ENCODE measurements around the gene TMEM53.

Gene TMEM53

DNA sequence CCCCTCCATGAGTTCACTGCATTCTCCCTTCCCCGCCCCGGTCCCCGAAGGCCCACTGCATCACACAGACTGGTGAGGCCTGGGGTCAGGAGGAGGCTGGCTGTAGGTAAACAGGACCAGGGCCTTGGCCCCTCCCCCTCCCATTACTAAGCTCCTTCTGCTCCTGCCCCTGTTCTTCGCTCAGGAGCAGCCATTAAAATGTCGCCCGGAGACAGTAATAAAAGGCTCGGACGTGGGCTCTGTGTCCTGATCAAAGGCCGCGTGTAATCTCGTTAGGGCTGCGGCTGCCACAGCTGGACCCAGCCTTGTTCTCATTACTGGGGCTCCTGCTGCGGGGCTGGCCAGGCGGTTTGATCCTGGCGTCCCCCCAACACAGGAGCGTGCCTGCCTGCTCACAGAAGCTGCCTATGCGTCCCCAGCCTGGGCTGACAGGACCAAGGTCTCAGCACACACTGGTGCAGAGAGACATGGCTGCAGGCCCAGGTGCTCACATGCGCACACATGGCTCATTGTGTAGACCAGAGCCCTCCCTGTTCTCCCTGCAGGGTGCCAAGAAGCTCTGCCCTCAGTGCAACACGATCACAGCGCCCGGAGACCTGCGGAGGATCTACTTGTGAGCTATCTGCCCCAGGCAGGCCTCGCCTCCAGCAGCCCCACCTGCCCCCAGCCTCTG is 24.0 kb downstream of the TMEM53 start:
- no peak for DNase-seq (ENCODE audit: insufficient read length, low spot score)
- no peak for FAIRE-seq

DNA sequence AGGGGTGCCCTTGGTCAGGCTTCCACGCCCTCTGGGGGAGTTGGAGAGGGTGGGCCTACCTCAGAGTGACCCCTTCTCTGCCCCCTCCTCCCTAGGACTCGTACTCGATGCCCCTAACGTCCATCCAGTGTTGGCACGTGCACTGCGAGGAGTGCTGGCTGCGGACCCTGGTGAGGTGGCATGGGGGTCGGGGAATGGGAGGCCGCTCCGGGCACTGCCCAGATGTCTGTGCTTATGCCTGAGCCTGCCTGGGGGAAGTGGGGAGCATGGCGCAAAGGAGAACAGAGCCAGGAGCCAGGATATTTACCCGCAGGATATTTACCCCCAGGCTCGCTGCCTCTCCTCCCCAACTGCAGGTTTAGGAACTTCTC is 24.5 kb downstream of the TMEM53 start:
- DNase-seq (ENCODE audit: insufficient read length, low spot score) (no peak), FAIRE-seq (no peak)

DNA sequence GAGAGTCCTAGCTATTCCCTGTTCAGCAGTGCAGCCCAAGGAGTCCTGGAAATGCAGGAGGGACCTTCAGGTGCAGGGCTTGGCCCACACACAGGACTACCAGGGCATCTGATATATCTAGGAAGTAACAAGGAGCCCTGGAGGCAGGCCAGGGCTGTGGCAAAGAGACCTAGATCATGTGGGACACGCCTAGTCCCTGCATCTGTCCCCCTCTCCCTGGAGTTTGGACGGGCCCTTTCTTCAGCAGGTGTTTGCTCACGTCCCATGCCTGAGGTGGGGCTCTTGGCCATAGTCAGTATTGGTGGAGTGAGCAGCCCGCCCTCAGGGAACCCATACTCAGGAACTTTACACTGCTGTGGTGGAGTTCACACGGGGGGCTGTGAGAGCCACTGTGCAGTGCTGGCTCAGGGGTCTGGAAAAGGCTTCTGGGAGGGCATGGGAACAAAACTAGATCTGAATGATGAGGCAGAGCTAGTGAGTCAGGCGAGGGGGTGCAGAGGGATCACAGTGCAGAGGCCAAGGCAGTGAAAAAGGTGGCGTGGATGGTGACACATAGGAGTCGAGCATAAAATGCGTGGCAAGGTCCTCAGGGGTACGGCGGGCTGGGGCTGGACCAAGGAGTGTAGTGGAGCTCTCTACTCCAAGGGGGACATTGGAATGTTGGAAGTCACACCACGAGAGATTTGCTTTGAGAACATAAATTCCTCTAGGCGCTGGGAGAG is 25.6 kb downstream of the TMEM53 start:
- DNase-seq (ENCODE audit: insufficient read length, low spot score) (no peak), FAIRE-seq (no peak)

DNA sequence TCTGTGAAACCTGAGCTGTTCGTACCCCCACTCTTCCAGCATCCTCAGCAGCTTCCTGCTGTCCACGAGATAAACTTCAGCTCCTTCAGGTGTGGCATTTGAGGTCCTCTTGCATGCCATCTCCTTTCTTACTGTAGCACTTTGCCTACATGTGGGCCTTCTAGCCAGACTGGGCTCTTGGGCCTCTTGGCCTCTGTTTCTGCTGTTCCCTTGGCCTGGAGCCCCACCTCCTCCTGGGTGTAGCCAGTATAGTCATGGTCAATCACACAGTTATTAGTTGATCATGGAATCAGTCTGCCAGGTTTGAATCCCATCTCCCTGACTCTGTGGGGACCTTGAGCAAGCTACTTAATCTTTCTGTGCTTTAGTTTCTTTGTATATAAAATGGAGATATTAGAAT is 26.4 kb downstream of the TMEM53 start:
- DNase-seq (ENCODE audit: insufficient read length, low spot score) (no peak), FAIRE-seq (no peak)

DNA sequence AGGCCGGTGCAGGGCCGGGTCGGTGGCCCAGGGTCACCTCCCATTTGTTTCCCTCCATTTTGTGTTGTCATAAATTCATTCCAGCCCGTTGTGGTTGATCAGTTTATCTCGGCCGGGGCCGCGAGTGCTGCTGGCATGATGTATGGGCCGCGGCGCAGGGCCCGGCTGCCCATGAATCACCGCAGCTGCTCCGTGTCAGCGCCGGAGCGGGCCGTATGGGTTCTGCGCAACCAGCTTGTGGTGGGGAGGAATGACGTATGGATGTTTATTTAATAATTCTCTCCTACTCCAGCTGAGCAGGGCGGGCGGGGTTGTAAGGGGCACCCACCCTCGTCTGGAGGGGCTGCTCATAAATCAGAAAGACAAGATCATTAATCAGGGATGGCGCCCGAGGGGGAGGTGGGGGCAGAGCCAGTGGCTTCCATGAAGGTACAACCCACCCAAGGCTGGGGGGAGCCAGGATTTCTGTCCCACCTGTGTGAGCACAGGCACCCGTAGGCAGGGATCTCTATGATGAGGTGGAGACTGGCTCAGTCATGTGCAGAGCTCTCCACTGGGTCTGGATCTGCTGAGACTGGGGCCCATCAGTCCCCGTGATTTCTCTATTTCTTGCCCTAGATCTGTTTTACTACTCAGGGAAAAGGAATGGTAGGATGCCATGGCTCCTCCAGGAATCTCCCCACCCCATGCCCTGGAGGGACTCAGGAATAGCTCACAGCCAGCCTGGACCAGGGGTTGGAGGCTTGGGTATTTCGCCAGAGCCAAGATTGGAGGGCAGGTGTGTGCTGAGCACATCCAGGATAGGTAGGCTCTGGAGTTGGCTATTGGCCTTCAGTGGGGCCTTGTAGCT is 27.8 kb downstream of the TMEM53 start:
- no peak for DNase-seq (ENCODE audit: insufficient read length, low spot score)
- no peak for FAIRE-seq

DNA sequence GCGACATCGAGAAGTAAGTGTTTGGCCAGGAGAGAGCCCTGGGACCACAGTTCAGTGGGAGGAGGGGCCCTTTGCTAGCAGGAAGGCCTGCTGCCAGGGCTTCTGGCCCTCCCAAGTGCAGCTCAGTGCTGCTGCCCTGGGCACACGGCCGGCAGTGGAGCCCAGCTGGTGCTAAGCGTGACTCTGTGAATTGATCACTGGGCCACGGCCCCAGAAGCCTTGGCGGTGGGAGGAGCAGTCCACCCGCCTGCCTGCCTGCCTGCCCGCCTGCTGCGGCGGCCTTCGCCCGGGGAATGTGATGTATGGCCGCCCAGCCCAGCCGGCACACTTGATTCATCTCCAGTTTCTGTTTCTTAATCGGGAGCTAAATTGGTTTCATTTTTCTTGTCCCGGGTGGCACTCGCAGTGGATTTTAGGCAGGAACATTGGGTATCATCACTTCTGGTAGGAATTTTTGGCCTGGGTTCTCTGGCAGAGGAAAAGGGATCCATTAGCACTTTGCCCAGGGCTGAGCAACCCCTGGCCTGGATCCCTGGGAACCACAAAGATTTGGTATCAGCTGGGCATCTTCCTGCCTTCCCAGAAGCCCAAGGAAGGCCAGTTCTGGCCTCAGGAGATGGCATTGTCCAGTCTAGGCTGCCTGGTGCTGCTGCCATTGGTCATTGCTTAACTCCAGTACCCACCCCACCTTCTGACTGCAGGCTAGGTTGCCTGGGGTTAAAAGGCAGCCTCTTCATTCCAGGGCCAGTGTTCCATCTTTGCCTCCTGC is 28.6 kb downstream of the TMEM53 start:
- FAIRE-seq: no peak

DNA sequence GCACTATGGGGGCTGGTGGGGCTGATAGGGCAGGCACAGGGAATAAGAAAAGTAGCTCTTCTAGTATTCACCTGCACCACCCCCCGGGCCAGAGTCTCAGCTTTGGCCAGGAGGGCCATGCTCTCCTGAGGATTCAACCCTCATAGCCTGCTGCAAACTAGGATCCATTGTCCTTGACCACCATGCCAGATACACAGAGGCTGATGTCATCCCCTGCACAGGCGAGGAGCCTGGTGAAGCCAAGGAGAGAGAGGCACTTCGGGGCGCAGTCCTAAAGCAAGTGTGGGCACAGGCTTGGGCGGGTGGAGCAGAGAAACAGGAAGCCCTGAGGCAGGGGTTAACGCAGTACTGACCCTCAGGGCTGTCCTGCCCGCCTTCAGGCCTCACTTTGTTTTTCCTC is 29.5 kb downstream of the TMEM53 start:
- DNase-seq (ENCODE audit: insufficient read length, low spot score) (no peak), FAIRE-seq (no peak)

More for the DNA sequence above, 28.6 kb downstream of the TMEM53 start:
- no peak for DNase-seq (ENCODE audit: insufficient read length, low spot score)

DNA sequence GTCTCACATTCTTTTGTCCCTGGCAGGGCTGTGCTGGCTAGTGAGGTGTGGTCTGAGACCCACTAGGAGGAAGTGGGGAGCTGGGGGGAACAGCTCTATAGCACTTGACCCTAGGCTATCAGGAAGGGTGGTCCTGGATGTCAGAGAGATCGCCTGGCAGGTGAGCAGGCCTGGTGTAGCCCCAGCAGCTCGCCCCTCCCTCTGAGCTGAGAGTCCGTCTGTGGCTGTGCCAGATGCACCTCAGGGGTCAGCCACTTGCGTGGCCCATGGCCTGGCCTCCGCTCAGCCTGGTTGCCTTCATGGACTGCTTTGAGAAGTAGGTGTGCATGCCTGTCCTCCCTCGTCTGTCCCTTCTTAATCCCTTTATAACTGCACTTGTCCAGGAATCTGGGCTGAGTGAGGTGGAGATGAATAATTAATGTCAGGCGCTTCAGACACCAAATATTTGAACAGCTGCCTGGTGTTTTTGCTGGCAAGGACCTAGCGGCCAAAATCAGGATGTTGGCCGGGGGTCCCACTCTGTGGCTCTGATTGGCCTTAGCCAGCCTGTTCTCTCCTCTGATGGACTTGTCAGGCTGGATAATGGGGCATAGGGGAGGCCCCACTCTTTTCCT is 30.5 kb downstream of the TMEM53 start:
- no peak for FAIRE-seq
- DNase-seq (ENCODE audit: insufficient read length, low spot score): no peak

DNA sequence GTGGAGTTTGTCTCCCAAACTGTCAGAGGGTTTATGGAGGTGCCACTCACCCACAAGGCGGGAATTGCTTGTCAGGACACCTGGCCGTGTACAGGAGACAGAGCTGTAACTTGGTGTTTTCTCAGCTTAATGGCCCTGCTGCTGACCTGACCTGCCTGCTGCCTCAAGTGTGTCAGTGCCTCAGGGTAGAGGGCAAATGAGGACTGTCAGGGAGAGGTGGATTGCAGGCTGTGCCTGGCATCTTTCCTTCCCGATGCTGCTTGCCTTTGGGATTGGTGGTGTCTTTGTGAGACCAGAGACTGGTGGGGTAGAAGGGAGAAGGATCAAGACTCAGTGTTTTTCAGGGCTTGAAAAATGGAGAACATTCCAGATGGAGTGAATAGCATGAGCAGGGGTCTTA is 31.4 kb downstream of the TMEM53 start:
- no peak for DNase-seq (ENCODE audit: insufficient read length, low spot score)
- no peak for FAIRE-seq

DNA sequence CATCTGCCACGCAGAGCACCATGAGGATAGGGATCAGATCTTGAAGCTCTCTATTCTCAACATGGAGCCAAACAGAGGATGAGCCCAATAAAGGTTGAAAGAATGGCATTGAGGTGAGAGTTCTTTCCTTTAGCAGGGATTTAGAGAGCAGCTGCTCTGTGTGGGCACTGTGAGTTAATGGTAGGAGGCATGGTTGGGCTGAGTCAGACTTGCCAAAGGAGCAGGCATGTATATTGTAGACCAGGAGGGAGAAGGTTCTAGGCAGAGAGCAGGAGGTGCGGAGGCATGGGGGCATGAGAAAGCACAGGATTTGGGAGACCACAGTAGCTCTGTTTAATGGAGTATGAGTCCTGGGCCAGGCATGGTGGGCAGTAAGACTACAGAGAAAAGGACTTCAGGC is 32.0 kb downstream of the TMEM53 start:
- FAIRE-seq: no peak
- no peak for DNase-seq (ENCODE audit: insufficient read length, low spot score)

DNA sequence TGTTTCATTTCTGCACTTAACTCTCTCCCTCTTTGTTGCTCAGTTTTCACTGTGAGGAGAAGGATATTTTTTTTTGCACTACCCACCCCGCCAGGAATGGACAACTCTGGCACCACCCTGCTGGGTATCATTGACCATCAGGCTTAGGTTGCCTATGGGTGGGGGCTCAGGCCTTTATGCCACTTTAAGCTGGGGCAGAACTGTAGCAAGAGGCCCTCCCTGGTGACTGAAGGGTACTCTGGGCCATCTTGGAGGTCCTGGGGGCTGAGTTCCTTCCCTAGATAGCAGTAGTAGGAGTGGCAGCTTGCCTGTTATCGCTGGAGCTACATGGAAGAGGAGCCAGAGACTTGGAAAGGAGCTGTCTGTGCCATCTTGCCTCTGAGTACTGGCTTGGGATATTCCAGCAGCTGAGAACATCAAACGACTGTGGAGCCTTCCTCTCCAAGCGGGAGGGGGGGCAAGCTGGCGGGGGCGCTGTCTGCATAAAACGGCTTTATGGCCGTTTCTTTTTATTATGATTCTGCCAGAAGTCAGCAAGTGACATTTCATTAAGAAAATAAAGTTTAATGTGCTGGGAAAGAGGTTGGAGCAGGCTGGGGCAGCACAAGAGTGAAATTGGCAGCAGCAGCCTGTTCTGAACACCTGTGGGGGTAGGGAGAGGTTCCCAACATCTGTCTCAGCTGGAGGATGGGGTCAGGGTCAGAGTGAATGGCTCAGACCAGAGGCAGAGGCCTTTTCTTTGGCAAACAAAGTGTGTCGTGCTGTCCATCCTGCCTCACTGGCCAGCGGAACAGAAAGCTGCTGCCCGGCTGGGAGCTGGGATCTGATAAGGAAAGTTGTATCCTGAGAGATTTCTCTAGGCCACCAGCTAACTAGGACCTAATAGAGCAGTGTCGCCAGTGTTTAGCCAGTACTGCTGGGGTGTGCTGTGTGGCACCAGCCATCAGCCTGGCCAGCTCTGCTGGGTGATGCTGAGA is 32.9 kb downstream of the TMEM53 start:
- DNase-seq (ENCODE audit: insufficient read length, low spot score) (no peak), FAIRE-seq (no peak)

DNA sequence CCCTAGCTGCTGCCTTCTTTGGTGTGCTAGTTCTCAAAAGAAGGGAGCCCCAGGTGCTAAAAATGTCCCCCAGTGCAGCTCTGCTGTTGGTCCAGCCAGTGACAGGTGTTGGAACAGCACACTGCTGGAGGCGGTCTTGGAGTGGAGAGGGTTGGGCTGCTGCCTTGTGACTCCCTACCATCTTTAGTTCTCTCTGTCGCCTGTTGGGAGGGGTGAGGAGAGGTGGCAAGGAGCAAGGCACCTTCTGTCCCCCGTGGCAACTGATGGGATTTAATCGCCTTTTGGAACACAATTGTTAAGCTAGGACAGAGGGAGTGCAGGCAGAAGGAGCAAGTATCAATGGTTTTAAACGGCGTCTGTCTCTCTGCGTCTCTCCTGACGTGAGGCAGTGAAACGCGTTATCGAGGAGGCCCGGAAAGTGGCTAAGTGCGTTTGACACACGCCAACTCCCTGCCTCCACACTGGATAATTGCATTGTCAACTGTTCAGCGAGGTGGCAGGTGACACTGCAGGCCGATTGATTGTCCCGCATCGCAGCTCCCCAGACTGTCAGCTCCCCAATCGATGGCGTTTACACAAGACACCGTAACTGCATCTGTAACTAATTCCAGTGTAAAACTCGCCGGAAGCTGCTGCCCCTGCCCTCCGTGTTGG is 34.0 kb downstream of the TMEM53 start:
- FAIRE-seq: no peak
- DNase-seq (ENCODE audit: insufficient read length, low spot score): no peak

DNA sequence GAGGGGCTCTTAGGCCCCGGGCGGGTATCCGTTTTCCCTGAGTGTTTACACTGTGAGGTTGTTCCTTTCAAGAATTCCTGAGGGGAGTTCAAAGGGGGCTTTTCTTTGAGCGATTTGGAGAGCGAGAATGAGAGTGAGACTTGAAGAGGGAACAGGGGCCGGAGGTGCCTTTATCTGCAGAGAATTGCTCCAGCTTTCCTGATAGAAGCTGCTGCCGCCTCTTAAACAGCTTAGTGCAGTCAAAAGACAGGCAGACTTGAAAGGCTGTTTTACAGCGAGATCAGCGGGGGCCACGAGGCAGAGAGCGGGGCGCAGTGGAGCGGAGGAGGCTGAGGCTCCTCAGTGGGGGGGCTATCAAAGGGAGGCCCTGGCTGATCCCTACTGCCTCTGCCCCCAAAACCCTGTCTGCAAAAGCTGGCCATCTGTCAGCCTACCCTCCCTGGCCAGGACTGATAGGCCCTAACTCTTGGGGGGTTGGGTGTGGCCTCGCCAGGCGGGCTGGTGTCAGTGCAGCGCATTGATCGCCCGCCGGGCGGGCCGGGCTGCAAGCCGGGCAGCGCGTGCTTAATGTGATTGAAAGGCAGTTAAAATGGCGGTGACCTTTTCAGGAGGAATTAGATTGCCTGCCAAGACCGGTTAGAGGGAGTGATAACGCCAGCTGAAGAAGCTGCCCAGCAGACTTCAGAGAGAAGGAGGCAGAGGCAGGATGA is 36.4 kb downstream of the TMEM53 start:
- DNase-seq (ENCODE audit: insufficient read length, low spot score): no peak

DNA sequence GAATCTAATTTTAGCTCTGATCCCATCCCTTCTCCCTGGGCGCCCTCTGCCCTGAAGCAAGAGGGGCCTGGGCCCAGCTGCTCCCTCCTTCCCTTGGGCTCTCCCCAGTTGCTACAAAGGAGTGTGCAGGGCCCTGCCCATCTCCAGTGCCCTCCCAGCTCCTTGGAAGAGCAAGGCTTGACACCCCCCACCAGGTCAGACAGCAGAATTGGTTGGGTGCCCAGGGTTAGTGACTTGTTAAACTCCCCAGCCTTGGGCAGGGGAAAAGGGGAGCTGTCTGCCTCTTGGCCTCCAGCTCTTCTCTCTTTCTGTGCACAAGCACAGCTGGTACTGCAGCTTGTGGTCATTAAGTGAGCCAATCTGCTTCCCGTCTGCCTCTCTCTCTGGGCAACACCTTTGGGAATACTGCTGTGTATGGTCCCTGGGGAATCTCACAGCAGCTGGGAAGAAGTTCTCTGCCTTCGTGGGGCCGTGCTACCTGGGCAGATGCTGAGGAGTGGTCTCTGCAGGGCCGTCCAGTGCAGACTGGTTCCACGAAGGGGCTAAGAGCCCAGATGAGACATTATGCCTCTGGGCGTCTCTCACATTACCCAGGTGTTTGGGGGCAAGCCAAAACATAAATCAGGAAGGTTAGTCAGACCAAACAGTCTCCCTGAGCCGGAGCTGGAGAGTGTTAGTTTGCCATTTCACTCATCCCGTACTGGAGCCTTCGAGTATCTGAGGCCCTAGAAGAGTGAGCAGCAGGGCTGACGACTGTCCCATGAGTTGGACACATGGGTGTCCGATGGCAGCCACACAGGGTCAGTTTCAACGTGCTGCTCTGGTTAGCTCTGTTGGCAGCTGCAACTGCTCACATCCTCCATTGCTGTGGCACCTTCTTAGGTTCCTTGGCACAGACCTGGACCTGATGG is 37.3 kb downstream of the TMEM53 start:
- no peak for FAIRE-seq

More for the DNA sequence above, 36.4 kb downstream of the TMEM53 start:
- FAIRE-seq: no peak

DNA sequence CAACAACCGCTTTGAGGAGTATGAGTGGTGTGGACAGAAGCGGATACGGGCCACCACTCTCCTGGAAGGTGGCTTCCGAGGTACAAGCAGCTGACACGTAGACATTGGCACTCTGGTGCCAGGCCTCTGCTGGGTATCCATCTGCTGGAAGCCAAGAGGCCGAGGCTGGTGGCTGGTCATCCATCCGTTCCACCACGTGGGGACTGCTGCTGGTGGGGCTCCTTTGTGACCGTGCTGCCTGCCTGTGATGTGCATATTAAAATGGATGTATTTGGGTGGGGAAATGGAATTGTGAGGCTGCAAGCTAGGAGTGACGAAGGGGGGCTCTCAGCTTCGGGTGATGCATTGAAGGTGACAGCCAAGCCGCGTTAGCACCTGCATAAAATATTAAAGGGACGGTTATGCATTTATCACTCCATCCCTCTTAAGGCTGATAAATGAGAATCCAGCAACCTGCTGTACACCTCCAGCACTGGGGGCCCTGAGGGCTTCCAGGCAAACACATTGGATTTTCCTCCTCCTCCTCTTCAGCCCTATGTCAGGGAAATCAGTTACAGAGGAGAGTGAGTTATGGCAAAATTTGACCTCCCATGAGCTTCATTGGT is 38.1 kb downstream of the TMEM53 start:
- FAIRE-seq: no peak

More for the DNA sequence above, 37.3 kb downstream of the TMEM53 start:
- DNase-seq (ENCODE audit: insufficient read length, low spot score): no peak

DNA sequence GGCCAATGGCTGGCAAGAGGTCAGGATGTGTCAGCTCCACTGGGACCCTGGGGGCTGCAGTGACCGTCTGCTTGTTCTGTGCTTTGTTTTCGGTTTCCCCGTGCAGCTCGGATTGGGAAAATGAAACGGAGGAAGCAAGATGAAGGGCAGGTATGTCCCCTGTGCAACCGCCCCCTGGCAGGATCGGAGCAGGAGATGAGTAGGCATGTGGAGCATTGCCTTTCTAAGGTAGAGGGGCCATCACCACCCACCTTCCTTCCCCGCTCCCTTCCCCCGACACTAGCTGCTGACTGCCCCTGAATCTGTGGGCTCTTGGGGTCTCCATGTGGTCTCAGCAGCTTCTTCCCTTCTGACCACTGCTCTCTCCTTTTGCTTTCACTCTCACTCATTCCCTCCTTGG is 38.8 kb downstream of the TMEM53 start:
- FAIRE-seq (no peak), DNase-seq (ENCODE audit: insufficient read length, low spot score) (no peak)

More for the DNA sequence above, 38.1 kb downstream of the TMEM53 start:
- DNase-seq (ENCODE audit: insufficient read length, low spot score): no peak

Measured in GM19239 (cell line).